GM13977 (cell line): ENCODE results near the gene CD8B2.
"Not testable (repeated sequence)": the region's sequence is repeated elsewhere in the genome, so short reads cannot be mapped to it uniquely, and the experiment has no call there.

ENCODE experiments used
- DNase-seq: peaks from one replicate; pipeline ENCODE4 v3.0.0; 2012; ENCODE audit warnings: low spot score
- in situ Hi-C: fragments of 300-500 bp; cut with MboI; formaldehyde crosslinking; loops from one replicate; pipeline ENCODE4 v1.12.0; 2022; ENCODE audit warnings: low sequenced_read_pairs, low pct_unique_long_range_greater_than_20kb, mixed read lengths, inconsistent platforms; ENCODE audit not compliant: unreplicated experiment
- TF ChIP-seq, protein P1 (sequence below): IDR thresholded peaks from 2 replicates; pipeline ENCODE4 v1.5.1; 2012; ENCODE audit warnings: mild to moderate bottlenecking, control low read depth; ENCODE audit not compliant: insufficient read depth; ENCODE audit errors: extremely low read depth, missing control alignments

CD8B2 gene

DNA sequence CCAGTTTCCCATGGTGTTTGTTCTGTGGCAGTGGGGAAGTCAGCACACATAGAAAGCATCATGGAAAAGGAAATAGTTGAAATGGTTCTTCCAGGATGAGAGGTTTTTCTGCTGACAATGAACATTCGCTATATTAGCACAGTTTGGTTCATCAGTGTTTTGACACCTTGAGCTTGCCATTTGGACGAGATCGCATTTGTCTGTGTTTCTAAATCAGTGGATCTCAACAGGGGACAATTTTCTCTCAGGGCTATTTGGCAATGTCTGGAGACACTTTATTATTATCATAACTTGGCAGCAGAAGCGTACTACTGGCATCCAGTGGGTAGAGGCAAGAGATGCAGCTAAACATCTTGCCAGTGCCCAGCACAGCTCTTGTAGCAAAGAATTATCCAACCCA, 74.6 kb downstream of the CD8B2 start:
- no peak for DNase-seq
- TF ChIP-seq, protein P1, sequence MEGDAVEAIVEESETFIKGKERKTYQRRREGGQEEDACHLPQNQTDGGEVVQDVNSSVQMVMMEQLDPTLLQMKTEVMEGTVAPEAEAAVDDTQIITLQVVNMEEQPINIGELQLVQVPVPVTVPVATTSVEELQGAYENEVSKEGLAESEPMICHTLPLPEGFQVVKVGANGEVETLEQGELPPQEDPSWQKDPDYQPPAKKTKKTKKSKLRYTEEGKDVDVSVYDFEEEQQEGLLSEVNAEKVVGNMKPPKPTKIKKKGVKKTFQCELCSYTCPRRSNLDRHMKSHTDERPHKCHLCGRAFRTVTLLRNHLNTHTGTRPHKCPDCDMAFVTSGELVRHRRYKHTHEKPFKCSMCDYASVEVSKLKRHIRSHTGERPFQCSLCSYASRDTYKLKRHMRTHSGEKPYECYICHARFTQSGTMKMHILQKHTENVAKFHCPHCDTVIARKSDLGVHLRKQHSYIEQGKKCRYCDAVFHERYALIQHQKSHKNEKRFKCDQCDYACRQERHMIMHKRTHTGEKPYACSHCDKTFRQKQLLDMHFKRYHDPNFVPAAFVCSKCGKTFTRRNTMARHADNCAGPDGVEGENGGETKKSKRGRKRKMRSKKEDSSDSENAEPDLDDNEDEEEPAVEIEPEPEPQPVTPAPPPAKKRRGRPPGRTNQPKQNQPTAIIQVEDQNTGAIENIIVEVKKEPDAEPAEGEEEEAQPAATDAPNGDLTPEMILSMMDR: no peak
- in situ Hi-C loops: no loop called here

DNA sequence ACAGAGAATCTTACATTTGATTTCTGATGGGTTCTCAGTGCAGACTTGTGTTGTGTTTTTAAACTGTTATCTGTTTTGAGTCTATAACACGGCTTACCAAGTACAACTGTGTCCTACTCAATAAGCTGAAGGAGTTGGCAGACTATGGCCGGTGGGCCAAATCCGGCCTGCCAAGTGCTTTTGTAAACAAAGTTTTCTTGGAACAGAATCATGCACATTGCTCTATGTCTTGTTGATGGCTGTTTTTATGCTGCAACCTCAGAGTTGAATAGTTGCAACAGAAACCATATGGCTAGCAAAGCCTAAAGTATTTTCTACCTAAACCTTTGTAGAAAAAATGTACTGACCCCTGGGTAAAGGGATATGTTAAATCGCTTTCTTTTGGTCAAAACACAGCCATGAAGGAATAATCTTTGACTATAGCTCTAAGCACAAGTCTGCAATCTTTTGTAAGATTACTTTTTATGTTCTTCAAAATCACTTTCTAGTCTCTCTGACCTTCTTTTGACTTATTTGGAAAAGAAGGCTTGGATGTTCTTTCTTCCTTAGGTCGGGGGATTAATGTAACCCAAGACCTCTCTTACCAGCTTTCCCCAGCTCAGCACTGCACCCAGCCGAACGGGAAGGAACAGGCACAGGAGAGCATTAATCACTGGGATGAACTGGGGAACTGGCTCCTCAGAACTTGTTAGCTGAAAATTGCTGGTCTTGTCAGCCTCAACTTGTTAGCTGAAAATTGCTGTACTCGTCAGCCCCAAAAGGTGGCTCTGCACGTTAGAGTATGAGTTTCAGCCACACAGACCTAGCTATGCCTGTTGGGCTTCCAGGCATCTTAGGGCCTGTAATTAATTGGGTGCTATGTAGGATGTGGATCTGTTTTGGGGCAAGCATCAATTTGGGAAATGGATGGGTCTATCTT, 75.4 kb downstream of the CD8B2 start:
- DNase-seq: no peak
- TF ChIP-seq, protein P1: no peak
- in situ Hi-C loops: no loop called here

DNA sequence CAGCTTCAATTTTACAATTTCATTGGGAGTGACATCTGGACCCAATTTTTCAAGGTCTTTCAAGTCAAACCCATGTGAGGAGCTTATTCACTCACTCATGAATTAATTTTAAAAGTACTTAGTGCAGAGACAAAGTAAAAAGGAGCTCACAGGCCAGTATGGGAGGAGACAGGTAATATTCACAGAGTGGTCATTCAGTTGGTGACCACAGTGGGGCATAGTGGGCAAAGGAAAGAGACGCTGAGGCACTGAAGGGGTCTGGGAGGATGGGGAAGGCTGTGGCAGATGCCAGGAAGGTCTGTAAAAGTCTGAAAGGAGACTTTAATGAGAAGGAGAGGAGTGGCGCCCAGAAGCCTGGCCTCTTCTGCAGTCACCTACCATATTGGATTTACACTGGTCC, 76.0 kb downstream of the CD8B2 start:
- in situ Hi-C loops: no loop called here
- no peak for DNase-seq
- TF ChIP-seq, protein P1: no peak

DNA sequence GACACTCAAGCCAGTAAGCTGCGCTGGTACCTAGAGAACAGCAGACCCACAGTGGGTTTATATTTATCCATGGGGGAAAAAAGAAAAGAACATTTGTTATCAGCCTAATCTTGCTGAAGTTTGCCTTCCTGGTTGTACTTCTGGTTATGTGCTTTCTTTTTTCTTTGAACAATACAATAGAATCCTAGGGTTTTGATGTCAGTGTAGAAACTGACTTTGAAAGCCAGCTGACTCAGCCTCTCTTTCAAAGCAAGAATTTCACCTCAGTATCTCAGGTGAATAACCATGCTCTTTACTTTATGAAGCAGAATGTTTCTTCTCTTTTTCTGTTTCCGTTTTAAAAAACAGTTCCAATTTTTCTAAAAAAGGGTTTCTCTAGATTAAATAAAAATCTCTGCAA, 78.4 kb downstream of the CD8B2 start:
- TF ChIP-seq, protein P1: no peak
- DNase-seq: no peak
- in situ Hi-C loops: no loop called here

DNA sequence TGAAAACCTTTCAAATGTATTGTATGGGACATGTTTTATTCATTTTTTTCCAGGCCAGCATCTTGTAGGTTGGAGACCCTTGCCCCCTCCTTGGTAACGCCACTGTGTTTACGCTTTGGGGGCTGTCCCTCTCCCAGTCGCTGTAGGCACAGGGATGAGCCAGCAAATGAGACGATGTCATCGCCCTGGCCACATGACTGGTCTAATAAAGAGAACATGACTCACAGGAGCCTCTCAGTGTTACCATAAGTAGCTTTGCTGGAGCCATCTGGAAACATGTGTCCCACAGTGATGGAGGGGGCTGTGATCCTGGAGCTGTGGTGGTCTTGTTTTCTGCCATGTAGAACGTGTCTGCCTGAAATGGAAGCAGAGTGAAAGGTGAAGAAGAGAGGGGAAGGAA, 78.9 kb downstream of the CD8B2 start:
- no peak for DNase-seq
- TF ChIP-seq, protein P1: no peak
- in situ Hi-C loops: no loop called here

DNA sequence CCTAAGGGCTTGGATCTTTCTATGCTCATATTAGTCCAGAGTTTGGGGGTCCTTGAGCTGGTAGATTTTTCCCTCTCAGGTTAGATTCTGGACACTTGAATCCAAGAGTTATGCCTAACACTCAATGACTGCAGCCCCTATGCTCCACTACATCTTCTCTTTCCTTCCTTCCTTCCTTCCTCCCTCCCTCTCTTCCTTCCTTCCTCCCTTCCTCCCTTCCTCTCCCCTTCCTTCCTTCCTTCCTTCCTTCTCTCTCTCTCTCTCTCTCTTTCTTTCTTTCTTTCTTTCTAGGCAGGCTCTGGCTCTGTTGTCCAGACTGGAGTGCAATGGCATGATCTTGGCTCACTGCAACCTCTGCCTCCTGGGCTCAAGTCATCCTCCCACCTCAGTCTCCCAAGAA, 79.3 kb downstream of the CD8B2 start:
- in situ Hi-C loops: not testable (repeated sequence)

DNA sequence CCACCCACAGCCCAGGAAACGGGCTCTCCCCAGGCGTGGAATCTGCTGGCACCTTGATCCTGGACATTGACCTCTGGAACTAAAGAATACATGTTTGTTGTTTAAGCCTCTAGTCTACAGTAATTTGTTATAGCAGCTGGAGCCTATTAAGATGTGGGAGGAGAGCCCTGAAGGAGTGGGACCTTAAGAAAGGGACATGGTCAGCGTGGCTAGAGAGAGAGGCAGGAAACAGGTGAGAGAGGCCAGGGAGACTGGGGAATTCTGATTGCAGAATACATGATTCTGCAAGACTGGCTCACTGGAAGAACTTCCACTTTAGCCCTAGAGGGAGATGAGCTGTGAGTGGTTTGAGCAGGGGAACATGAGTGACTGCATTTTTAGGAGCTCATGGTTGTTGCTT, 83.2 kb downstream of the CD8B2 start:
- in situ Hi-C loops: no loop called here
- DNase-seq: no peak
- TF ChIP-seq, protein P1: no peak

More for the DNA sequence above, 79.3 kb downstream of the CD8B2 start:
- DNase-seq: not testable (repeated sequence)
